GM23338 (cell line): ENCODE data around the gene RAB7B. TPM values are rescaled to one million over a fixed set of nuclear protein-coding genes. Genes with fewer than 3 reads are reported as not detected.

Experiments used
- ATAC-seq: fragments of 200-7000 bp; cut with Tn5 transposase; 3 replicates; pipeline ENCODE4 v1.9.1; 2020
- DNase-seq: peaks from one replicate; pipeline ENCODE4 v3.0.0-alpha.2; 2015; ENCODE audit warnings: low spot score
- H2AFZ ChIP-seq: fragments of 200-600 bp; sonication (generic); 2 replicates; pipeline ENCODE4 v1.8.0; 2016; ENCODE audit warnings: antibody characterized with exemption, mild to moderate bottlenecking, moderate library complexity
- H3F3A ChIP-seq: fragments of 200-600 bp; sonication (generic); replicated peaks from 2 replicates; pipeline ENCODE4 v1.8.0; 2017; ENCODE audit warnings: antibody characterized with exemption, mixed run types, low read depth
- H3K27ac ChIP-seq: fragments of 200-600 bp; sonication (generic); 2 replicates; pipeline ENCODE4 v1.6.1; 2016; ENCODE audit warnings: low read depth
- H3K27me3 ChIP-seq: fragments of 200-600 bp; sonication (generic); 2 replicates; pipeline ENCODE4 v1.8.0; 2016; ENCODE audit warnings: mild to moderate bottlenecking, mixed run types, moderate library complexity; ENCODE audit not compliant: insufficient read depth
- H3K36me3 ChIP-seq: fragments of 200-600 bp; sonication (generic); 2 replicates; pipeline ENCODE4 v1.8.0; 2016; ENCODE audit warnings: mild to moderate bottlenecking; ENCODE audit not compliant: insufficient read depth
- H3K4me1 ChIP-seq: fragments of 200-600 bp; sonication (generic); 2 replicates; pipeline ENCODE4 v1.8.0; 2016; ENCODE audit warnings: mild to moderate bottlenecking, moderate library complexity; ENCODE audit not compliant: insufficient read depth
- H3K4me2 ChIP-seq: fragments of 200-600 bp; sonication (generic); 2 replicates; pipeline ENCODE4 v1.7.1; 2017; ENCODE audit warnings: mixed run types
- H3K4me3 ChIP-seq: fragments of 200-600 bp; sonication (generic); 2 replicates; pipeline ENCODE4 v1.6.1; 2016; ENCODE audit warnings: mixed run types
- H3K79me2 ChIP-seq: fragments of 200-600 bp; sonication (generic); replicated peaks from 2 replicates; pipeline ENCODE4 v1.8.0; 2017; ENCODE audit warnings: mild to moderate bottlenecking; ENCODE audit not compliant: insufficient read depth
- H3K9me2 ChIP-seq: fragments of 200-600 bp; sonication (generic); 2 replicates; pipeline ENCODE4 v1.8.0; 2017; ENCODE audit not compliant: insufficient read depth
- H4K20me1 ChIP-seq: fragments of 200-600 bp; sonication (generic); replicated peaks from 2 replicates; pipeline ENCODE4 v1.8.0; 2017; ENCODE audit warnings: mild to moderate bottlenecking; ENCODE audit not compliant: insufficient read depth
- H3K27ac Mint-ChIP-seq: 2 replicates; pipeline ENCODE4 v1.8.0; 2020; ENCODE audit warnings: inconsistent platforms, mild to moderate bottlenecking, moderate library complexity, mixed read lengths
- H3K27me3 Mint-ChIP-seq: 3 replicates; pipeline ENCODE4 v1.8.0; 2022; ENCODE audit warnings: low read depth, mild to moderate bottlenecking, moderate library complexity, mixed read lengths, inconsistent platforms; ENCODE audit not compliant: insufficient read depth, poor library complexity
- H3K36me3 Mint-ChIP-seq: 3 replicates; pipeline ENCODE4 v1.8.0; 2021; ENCODE audit warnings: low read depth, mild to moderate bottlenecking, inconsistent platforms, moderate library complexity, mixed read lengths
- H3K4me1 Mint-ChIP-seq: 3 replicates; pipeline ENCODE4 v1.8.0; 2020; ENCODE audit warnings: mild to moderate bottlenecking, inconsistent platforms, mixed read lengths
- H3K4me3 Mint-ChIP-seq: 3 replicates; pipeline ENCODE4 v1.8.0; 2021; ENCODE audit warnings: moderate library complexity, mild to moderate bottlenecking, inconsistent platforms, mixed read lengths
- H3K9me3 Mint-ChIP-seq: 3 replicates; pipeline ENCODE4 v1.8.0; 2020; ENCODE audit warnings: moderate library complexity, mild to moderate bottlenecking, inconsistent platforms, mixed read lengths
- CREB1 ChIP-seq: fragments of 250-450 bp; sonication (Bioruptor Pico); IDR thresholded peaks from 2 replicates; pipeline ENCODE4 v1.5.0; 2020; ENCODE audit warnings: low read depth, mild to moderate bottlenecking, moderate library complexity
- EZH2phosphoT487 ChIP-seq: fragments of 200-600 bp; sonication (generic); IDR thresholded peaks from one replicate; pipeline ENCODE4 v1.8.1; 2018; ENCODE audit warnings: antibody characterized with exemption; ENCODE audit not compliant: unreplicated experiment
- JUNB ChIP-seq: IDR thresholded peaks from one replicate; pipeline ENCODE4 v1.6.1; 2016; ENCODE audit warnings: antibody characterized with exemption; ENCODE audit not compliant: unreplicated experiment
- NANOG ChIP-seq: IDR thresholded peaks from 2 replicates; pipeline ENCODE4 v1.6.1; 2016; ENCODE audit warnings: antibody characterized with exemption, borderline replicate concordance
- POLR2AphosphoS5 ChIP-seq: IDR thresholded peaks from 2 replicates; pipeline ENCODE4 v1.6.1; 2016; ENCODE audit warnings: antibody characterized with exemption, low read depth
- STAT1 ChIP-seq: IDR thresholded peaks from one replicate; pipeline ENCODE4 v1.6.1; 2016; ENCODE audit warnings: antibody characterized with exemption; ENCODE audit not compliant: unreplicated experiment
- ZNF114 ChIP-seq: fragments of 250-450 bp; sonication (Bioruptor Pico); IDR thresholded peaks from 2 replicates; pipeline ENCODE4 v1.5.0; 2020; ENCODE audit warnings: mild to moderate bottlenecking, moderate library complexity
- ZNF331 ChIP-seq: fragments of 250-450 bp; sonication (Bioruptor Pico); IDR thresholded peaks from 2 replicates; pipeline ENCODE4 v1.5.0; 2020; ENCODE audit warnings: low read depth, mild to moderate bottlenecking, moderate library complexity
- polyA plus RNA-seq: library from polyadenylated mRNA; unstranded; fragments of >200 nt; fragmentation: Nextera tagmentation; extraction: Ambion mirVana; gene quantifications from 2 replicates; pipeline ENCODE4 v1.2.1, GENCODE V29; 2016
- total RNA-seq: library from RNA; depleted of rRNA; stranded (reverse); fragments of >200 nt; shearing (Covaris generic); gene quantifications from 2 replicates; pipeline ENCODE4 v1.2.3, GENCODE V29; 2014
- TF ChIP-seq, protein P1 (sequence below): fragments of 250-450 bp; sonication (Bioruptor Pico); IDR thresholded peaks from 2 replicates; pipeline ENCODE4 v1.5.0; 2020; ENCODE audit warnings: mild to moderate bottlenecking, moderate library complexity
- TF ChIP-seq, protein P2 (sequence below): IDR thresholded peaks from one replicate; pipeline ENCODE4 v1.6.1; 2018; ENCODE audit warnings: antibody characterized with exemption; ENCODE audit not compliant: unreplicated experiment
- TF ChIP-seq, protein P3 (sequence below), 2 experiments: fragments of 200-600 bp in 1 of 2; sonication (generic) in 1 of 2; conservative IDR thresholded peaks; 2 replicates each; pipeline versions ENCODE4 v1.5.1 to v1.6.1; 2016 to 2017; ENCODE audit warnings: antibody characterized with exemption in 2 of 2, low read depth in 2 of 2, mild to moderate bottlenecking in 2 of 2, moderate library complexity in 1 of 2
- TF ChIP-seq, protein P4 (sequence below): IDR thresholded peaks from 2 replicates; pipeline ENCODE4 v1.6.1; 2016; ENCODE audit warnings: antibody characterized with exemption

RAB7B gene
- total and polyA plus RNA-seq, 2 experiments from 2014 or later = not detected

DNA sequence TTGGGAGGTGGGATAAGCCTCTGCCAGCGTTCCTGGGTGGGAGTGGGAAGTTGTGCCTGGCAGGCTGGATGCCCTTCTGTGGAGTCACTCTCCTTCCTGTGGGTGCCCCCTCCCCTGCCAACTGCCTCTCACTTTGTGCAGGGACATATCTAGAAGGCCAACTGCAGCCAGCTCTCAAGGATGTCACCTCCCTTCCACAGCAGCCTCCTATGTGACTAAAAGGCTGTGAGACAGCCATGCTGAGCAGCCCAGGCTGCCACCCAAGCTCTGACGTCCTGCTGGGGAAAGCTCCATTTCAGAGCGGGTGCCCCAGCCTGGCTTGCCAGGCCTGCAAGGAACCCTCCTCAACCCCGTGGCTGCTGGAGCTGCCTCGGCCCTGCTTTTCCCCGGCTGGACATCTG, 40.4 kb downstream of the RAB7B start (continued):
- TF ChIP-seq, protein P1, sequence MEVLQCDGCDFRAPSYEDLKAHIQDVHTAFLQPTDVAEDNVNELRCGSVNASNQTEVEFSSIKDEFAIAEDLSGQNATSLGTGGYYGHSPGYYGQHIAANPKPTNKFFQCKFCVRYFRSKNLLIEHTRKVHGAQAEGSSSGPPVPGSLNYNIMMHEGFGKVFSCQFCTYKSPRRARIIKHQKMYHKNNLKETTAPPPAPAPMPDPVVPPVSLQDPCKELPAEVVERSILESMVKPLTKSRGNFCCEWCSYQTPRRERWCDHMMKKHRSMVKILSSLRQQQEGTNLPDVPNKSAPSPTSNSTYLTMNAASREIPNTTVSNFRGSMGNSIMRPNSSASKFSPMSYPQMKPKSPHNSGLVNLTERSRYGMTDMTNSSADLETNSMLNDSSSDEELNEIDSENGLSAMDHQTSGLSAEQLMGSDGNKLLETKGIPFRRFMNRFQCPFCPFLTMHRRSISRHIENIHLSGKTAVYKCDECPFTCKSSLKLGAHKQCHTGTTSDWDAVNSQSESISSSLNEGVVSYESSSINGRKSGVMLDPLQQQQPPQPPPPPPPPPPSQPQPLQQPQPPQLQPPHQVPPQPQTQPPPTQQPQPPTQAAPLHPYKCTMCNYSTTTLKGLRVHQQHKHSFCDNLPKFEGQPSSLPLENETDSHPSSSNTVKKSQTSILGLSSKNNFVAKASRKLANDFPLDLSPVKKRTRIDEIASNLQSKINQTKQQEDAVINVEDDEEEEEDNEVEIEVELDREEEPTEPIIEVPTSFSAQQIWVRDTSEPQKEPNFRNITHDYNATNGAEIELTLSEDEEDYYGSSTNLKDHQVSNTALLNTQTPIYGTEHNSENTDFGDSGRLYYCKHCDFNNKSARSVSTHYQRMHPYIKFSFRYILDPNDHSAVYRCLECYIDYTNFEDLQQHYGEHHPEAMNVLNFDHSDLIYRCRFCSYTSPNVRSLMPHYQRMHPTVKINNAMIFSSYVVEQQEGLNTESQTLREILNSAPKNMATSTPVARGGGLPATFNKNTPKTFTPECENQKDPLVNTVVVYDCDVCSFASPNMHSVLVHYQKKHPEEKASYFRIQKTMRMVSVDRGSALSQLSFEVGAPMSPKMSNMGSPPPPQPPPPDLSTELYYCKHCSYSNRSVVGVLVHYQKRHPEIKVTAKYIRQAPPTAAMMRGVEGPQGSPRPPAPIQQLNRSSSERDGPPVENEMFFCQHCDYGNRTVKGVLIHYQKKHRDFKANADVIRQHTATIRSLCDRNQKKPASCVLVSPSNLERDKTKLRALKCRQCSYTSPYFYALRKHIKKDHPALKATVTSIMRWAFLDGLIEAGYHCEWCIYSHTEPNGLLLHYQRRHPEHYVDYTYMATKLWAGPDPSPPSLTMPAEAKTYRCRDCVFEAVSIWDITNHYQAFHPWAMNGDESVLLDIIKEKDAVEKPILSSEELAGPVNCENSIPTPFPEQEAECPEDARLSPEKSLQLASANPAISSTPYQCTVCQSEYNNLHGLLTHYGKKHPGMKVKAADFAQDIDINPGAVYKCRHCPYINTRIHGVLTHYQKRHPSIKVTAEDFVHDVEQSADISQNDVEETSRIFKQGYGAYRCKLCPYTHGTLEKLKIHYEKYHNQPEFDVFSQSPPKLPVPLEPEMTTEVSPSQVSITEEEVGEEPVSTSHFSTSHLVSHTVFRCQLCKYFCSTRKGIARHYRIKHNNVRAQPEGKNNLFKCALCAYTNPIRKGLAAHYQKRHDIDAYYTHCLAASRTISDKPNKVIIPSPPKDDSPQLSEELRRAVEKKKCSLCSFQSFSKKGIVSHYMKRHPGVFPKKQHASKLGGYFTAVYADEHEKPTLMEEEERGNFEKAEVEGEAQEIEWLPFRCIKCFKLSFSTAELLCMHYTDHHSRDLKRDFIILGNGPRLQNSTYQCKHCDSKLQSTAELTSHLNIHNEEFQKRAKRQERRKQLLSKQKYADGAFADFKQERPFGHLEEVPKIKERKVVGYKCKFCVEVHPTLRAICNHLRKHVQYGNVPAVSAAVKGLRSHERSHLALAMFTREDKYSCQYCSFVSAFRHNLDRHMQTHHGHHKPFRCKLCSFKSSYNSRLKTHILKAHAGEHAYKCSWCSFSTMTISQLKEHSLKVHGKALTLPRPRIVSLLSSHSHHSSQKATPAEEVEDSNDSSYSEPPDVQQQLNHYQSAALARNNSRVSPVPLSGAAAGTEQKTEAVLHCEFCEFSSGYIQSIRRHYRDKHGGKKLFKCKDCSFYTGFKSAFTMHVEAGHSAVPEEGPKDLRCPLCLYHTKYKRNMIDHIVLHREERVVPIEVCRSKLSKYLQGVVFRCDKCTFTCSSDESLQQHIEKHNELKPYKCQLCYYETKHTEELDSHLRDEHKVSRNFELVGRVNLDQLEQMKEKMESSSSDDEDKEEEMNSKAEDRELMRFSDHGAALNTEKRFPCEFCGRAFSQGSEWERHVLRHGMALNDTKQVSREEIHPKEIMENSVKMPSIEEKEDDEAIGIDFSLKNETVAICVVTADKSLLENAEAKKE (CRISPR knock-in tag) = no peak

DNA sequence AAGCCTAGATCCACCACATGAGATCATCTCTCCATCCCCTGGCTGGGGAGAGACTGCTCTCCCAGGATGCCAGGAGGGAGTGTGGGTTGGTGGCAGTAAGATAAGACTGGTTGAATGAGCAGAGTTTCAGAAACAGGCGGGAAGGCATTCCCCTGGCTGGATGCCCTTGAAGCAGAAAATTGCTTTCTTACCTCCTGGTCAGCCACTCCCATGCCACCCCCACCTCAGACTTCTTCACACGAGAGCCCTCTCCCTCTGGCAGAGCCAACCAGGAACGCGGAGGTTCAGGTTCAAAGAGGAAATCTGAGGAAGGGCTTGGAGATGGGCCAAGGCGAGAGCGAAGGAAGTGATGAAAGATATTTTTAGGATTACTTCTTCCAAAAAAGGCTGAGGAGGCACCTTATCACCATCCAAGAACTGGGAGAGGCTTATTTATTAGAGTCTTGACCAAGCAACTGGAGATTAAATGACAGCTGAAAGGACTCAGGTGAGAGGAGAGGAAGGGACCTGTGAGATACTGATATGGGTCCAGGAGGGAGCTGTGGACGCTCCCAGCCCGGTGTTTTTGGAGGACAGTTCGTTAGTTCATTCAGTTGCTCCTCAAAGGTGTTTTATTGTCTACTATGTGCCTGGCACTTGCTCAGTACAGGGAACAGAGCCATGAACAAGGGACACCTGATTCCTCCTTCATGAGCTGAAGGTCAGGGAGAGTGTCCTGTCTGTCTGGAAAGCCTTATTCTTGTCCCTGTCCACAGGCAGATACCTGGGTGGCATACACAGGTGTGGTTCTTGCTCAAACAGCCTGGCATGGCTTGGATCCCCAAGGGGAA, 41.0 kb downstream of the RAB7B start:
- H3K9me2 ChIP-seq = no peaks in the 10 kb centered on the region
- no peak overlapping the region for H2AFZ ChIP-seq
- DNase-seq = no peak
- no peaks in the 10 kb centered on the region for H3K36me3 ChIP-seq
- H3K4me1 ChIP-seq = no peaks in the 10 kb centered on the region
- no peak for ATAC-seq
- peaks cover 8% of the 10 kb centered on the region for H3K27me3 Mint-ChIP-seq
- H3K4me3 Mint-ChIP-seq = no peak overlapping the region
- H3K27ac ChIP-seq = no peak overlapping the region
- no peaks in the 10 kb centered on the region for H3K36me3 Mint-ChIP-seq
- H3K79me2 ChIP-seq = no peaks in the 10 kb centered on the region
- H3K4me2 ChIP-seq = no peak overlapping the region
- no peak overlapping the region for H3K4me3 ChIP-seq
- no peaks in the 10 kb centered on the region for H3K9me3 Mint-ChIP-seq
- H3F3A ChIP-seq = no peaks in the 10 kb centered on the region
- H3K27ac Mint-ChIP-seq = no peak overlapping the region
- H3K4me1 Mint-ChIP-seq = peaks cover 11% of the 10 kb centered on the region; the same call in 2 of the 3 replicates
- no peaks in the 10 kb centered on the region for H3K27me3 ChIP-seq
- H4K20me1 ChIP-seq = no peaks in the 10 kb centered on the region
- TF ChIP-seq CREB1 (CRISPR knock-in tag) (no peak), ZNF331 (CRISPR knock-in tag) (no peak), ZNF114 (CRISPR knock-in tag) (no peak), STAT1 (no peak), EZH2phosphoT487 (no peak), POLR2AphosphoS5 (no peak), JUNB (no peak), NANOG (no peak)
- TF ChIP-seq, protein P2, sequence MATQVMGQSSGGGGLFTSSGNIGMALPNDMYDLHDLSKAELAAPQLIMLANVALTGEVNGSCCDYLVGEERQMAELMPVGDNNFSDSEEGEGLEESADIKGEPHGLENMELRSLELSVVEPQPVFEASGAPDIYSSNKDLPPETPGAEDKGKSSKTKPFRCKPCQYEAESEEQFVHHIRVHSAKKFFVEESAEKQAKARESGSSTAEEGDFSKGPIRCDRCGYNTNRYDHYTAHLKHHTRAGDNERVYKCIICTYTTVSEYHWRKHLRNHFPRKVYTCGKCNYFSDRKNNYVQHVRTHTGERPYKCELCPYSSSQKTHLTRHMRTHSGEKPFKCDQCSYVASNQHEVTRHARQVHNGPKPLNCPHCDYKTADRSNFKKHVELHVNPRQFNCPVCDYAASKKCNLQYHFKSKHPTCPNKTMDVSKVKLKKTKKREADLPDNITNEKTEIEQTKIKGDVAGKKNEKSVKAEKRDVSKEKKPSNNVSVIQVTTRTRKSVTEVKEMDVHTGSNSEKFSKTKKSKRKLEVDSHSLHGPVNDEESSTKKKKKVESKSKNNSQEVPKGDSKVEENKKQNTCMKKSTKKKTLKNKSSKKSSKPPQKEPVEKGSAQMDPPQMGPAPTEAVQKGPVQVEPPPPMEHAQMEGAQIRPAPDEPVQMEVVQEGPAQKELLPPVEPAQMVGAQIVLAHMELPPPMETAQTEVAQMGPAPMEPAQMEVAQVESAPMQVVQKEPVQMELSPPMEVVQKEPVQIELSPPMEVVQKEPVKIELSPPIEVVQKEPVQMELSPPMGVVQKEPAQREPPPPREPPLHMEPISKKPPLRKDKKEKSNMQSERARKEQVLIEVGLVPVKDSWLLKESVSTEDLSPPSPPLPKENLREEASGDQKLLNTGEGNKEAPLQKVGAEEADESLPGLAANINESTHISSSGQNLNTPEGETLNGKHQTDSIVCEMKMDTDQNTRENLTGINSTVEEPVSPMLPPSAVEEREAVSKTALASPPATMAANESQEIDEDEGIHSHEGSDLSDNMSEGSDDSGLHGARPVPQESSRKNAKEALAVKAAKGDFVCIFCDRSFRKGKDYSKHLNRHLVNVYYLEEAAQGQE = no peak
- TF ChIP-seq, protein P3, sequence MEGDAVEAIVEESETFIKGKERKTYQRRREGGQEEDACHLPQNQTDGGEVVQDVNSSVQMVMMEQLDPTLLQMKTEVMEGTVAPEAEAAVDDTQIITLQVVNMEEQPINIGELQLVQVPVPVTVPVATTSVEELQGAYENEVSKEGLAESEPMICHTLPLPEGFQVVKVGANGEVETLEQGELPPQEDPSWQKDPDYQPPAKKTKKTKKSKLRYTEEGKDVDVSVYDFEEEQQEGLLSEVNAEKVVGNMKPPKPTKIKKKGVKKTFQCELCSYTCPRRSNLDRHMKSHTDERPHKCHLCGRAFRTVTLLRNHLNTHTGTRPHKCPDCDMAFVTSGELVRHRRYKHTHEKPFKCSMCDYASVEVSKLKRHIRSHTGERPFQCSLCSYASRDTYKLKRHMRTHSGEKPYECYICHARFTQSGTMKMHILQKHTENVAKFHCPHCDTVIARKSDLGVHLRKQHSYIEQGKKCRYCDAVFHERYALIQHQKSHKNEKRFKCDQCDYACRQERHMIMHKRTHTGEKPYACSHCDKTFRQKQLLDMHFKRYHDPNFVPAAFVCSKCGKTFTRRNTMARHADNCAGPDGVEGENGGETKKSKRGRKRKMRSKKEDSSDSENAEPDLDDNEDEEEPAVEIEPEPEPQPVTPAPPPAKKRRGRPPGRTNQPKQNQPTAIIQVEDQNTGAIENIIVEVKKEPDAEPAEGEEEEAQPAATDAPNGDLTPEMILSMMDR (conservative IDR thresholded peaks at IDR 0.05; ENCODE audit: low read depth in 2 of 2) = no peak
- TF ChIP-seq, protein P4, sequence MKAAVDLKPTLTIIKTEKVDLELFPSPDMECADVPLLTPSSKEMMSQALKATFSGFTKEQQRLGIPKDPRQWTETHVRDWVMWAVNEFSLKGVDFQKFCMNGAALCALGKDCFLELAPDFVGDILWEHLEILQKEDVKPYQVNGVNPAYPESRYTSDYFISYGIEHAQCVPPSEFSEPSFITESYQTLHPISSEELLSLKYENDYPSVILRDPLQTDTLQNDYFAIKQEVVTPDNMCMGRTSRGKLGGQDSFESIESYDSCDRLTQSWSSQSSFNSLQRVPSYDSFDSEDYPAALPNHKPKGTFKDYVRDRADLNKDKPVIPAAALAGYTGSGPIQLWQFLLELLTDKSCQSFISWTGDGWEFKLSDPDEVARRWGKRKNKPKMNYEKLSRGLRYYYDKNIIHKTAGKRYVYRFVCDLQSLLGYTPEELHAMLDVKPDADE = no peak
